Stimulated activated CD4-positive, alpha-beta T cell treated with anti-CD3 and anti-CD28 coated beads, Interleukin-12 subunit alpha, Interleukin-12 subunit beta, amount 100 ng/mL, for 48 hours (primary cell): ENCODE results near the gene NUTM2G.
"Not testable (repeated sequence)": the region's sequence is repeated elsewhere in the genome, so short reads cannot be mapped to it uniquely, and the experiment has no call there.

Source experiments
- DNase-seq, 3 donors: peaks; one replicate each; pipeline ENCODE4 v3.0.0-alpha.2; 2020; ENCODE audit warnings: low read depth in 2 of 3, low spot score in 1 of 3

The NUTM2G gene, protein sequence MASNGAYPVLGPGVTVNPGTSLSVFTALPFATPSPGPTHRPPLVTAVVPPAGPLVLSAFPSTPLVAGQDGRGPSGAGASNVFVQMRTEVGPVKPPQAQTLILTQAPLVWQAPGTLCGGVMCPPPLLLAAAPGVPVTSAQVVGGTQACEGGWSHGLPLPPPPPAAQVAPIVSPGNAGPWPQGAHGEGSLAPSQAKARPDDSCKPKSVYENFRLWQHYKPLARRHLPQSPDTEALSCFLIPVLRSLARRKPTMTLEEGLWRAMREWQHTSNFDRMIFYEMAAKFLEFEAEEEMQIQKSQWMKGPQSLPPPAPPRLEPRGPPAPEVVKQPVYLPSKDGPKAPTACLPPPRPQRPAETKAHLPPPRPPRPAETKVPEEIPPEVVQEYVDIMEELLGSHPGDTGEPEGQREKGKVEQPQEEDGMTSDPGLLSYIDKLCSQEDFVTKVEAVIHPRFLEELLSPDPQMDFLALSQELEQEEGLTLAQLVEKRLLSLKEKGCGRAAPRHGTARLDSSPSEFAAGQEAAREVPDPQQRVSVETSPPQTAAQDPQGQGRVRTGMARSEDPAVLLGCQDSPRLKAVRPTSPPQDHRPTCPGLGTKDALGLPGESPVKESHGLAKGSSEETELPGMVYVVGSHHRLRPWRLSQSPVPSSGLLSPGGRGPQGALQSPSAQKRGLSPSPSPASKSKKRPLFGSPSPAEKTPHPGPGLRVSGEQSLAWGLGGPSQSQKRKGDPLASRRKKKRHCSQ

DNA sequence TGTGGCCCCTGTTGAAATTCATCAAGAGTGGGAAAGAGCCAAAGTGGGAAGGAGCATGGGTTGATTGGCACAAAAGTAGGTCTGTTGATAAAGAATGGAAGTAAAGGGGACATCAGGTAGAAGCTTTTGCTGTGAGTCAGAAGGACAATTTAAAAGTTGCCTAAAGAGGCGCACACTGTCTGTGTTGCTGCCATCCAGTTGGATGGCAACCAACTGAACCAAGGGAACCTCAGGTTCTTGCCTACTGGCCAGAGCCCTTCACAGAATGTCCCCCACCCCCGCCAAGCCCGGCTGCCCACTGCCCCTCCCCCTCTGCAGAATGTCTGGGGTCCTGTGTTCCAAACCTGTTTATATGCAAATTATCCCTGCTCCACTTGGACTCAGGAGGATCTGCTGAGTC, at the start of gene NUTM2G:
Gene NUTM2G (plus strand): TSS at position 301 of the 400 bp plus-strand sequence. CDS start 182 bp downstream, outside the sequence.
- not testable (repeated sequence) for DNase-seq

DNA sequence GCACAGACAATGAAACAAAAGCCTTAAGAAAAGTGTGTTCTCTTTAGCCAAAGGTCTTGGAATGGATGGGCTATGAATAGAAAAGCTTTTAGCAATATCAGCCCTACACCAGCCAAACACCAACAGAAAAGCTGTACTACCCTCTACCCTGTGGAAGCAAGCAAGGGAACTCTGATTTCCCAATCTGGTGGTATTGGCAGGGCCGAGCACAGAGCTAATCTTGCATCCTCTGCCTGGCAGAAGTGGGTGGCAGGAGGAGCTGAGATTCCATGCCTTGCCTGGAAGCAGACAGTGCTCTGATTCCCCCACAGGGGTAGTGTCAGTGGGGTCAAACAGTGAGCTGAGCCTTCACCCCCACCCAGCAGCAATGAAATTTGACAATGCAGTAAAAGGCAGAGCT, 44.7 kb upstream of the NUTM2G start:
- DNase-seq: no peak

DNA sequence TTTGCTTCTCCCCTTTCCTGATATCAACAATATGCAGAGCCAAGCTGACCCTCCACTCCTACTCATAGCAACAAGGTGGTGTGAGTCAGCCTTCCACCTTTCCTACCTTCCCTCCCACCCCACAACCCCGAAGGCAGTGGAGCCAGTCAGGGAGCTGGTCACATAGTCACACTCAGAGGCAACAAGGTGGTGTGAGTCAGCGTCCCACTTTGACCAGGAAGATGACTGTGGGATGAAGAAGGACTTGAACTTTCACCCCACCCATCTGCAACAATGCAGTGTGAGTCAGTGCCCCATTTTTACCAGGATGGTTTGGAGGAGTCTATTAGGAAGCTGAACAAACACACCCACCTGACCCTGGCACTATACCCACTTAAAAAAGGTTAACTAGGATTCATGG, 44.2 kb upstream of the NUTM2G start:
- no peak for DNase-seq

DNA sequence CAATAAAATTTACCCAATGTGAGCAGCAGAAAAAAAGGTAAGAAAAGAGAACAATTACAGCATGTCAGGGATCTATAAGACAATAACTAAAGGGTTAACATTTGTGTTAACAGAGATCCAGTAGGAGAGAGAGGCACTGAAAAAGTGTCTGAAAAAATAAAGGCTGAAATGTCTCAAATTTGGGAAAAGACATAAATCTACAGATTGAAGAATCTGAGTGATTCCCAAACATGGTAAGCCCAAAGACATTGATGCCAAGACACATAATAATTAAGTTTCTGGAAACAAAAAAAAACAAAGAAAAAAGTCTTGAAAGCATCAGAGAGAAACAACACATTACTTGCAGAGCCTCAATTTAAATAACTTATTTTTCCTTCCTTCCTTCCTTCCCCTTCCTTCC, 43.2 kb upstream of the NUTM2G start:
- no peak for DNase-seq

DNA sequence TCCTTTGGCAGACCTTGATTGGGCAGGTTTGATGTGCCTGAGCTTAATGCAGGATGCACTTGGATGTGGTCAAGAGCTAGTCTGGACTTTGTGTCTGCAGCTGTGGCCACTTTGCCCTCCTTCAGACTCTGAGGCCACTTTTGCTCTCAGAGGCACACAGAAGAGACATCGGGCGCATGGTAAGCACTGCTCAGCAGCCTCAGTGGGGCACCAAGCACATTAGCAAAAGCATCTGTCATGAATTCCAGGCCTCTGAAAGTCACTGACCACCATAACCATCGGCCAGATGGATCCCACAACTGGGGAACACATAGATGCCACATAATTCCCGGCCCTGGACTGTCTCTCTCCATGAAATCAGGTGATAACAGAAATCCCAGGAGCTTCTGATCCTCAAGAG, 40.1 kb upstream of the NUTM2G start:
- DNase-seq: no peak

DNA sequence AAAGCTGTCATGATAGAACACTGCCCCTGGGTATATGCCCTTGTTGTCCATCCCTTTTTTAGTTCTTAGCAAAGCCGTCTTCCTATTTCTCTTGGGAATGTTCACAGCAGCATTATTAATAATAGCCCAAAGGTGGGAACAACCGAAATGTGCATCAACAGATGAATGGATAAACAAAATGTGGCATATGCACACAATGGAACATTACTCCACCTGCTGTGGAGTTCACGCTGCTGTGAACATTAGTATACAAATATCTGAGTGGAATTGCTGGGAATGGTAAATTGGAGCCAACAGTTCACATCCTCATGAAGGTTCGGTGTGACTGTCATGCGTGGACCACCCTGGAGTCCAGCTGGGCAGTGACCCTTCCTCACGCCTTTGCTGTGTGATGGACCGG, 36.5 kb upstream of the NUTM2G start:
- no peak for DNase-seq

DNA sequence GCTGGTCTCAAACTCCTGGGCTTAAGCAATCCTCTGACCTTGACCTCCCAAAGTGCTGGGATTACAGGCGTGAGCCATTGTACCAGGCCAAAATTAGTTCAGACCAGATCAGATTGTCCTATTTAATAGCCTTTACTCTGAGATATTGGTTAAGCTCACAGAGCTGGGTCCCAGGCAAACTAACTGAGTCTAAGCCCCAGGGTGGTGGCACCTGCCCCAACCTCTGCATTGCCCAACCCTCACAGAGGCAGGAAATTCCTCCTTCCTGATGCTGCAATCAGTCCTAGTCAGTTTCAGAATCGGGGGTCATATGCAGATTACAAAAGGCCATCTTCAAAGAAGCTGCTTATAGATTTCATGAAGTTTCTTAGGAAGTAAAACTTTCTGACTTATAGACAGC, 28.6 kb upstream of the NUTM2G start:
- DNase-seq: not testable (repeated sequence)

DNA sequence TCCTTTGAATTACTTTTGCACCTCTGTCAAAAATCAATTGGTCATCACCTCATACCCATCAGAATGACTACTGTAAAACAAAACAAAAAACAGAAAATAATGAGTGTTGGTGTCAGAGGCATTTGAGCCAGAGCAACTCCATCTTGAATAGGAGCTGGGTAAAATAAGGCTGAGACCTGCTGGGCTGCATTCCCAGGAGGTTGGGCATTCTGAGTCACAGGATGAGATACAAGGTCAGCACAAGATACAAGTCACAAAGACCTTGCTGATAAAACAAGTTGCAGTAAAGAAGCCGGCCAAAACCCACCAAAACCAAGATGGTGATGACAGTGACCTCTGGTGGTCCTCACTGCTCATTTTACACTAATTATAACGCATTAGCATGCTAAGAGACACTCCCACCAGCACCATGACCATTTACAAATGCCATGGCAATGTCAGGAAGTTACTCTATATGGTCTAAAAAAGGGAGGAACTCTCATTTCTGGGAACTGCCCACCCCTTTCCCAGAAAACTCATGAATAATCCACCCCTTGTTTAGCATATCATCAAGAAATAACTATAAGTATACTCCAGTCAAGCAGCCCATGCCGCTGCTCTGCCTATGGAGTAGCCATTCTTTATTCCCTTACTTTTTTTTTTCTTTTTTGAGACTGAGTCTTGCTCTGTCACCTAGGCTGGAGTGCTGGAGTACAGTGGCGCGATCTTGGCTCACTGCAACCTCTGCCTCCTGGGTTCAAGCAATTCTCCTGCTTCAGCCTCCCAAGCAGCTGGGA, 23.5 kb upstream of the NUTM2G start:
- DNase-seq: not testable (repeated sequence)

DNA sequence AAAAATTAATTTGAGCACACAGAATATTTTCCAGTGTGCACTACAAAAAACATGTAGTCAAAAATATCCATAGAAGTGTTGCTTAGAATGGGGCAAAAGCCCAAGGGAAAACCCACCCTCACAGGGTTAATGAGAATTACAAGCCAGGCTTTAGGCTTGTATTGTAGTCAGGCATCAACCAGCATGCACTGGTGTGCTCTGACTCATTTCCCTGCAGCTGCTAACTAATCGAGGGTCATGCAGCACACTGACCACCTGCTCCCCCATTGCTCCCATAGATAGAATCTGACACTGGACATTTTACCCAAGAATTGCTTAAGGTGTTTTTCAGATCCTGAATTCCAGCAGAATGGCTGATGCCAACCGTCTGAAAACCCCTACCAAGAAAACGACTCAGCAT, 20.2 kb upstream of the NUTM2G start:
- not testable (repeated sequence) for DNase-seq

DNA sequence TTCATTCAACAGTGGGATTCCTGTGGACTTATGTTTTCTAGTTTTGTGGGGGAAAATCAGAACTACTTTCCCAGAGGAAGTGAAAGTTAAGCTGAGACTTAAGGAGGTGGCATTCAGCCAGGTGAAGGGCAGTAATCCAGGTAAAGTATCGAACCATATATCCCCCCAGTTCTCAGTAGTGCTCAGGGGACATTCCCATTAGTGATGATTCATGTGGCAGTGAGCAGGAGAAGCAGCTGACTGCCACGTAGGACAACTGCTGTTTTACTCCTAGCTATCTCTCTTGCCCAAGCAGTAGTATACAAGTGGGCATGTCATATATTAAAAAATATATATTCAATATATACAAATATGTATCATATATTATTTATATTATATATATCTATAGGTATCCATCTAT, 13.1 kb upstream of the NUTM2G start:
- not testable (repeated sequence) for DNase-seq

DNA sequence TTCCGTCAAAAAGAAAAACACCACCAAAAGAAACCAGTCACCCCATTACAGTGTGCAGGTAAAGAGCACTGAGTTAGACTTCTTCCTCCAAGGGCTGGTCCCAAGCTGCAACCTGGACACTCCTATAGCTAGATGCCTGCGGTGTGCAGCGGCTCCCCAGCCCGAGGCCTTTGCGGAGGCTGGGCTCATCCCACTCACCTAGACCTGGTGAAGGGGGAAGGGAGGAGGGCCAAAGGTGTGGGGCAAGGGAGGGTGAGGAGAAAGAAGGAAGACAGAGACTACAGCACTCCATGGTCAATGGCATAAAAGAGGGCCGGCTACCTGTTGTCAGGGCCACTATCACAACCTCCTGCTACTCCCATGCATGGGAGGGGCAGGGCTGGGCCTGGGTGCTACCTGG, 12.1 kb upstream of the NUTM2G start:
- not testable (repeated sequence) for DNase-seq

DNA sequence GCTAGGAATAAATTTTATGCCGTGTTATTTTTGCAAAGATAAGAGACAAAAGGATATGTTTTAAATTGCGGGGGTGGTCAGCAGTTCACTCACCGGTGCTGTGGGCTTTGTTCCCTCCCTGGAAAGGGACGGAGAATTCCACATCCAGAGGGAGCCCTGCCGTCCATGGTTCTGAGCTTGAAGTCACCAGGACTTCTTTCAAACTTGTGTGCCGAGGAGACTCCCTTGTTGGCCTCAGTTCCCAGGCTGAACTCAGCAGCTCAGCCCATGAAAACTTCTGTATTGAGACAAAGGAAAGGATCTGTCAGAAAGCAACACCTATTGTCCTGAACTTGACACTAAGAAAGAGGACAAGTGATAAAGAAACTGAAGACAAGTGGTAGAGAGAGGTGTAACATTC, 10.1 kb upstream of the NUTM2G start:
- not testable (repeated sequence) for DNase-seq

DNA sequence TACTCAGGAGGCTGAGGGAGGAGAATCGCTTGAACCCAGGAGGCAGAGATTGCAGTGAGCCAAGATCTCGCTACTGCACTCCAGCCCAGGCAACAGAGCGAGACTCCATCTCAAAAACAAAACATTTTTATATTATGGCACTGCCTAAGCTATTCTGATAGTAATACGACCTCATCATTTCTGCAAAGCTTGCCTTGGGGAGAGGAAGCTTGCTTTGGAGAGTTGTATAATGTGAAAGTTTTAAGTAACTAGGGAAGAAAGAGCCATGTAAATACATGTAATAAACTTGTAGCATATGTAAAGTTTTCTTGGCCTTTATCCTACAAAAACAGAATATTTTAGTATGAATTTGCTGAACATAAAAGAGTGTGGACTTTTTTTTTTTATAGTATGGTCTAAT, 7.8 kb upstream of the NUTM2G start:
- DNase-seq: not testable (repeated sequence)

DNA sequence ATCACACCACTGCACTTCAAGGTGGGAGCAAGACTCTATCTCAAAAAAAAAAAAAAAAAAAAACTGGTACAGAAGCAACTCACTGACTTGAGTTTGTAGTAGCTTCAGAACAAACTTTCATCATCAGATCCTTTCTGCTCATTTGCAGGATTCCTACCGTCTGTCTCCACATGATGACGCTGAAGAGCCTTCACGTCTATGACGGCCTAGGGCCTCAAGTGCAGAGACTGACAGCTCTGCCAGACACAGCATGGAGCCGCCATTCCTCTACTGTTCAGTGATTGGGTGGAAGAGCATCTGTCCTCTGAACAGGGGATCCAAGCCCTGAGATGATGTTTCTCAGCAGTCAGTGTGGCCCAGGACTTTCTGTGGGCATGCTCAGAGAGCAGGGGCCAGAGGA, 3.1 kb upstream of the NUTM2G start:
- not testable (repeated sequence) for DNase-seq

DNA sequence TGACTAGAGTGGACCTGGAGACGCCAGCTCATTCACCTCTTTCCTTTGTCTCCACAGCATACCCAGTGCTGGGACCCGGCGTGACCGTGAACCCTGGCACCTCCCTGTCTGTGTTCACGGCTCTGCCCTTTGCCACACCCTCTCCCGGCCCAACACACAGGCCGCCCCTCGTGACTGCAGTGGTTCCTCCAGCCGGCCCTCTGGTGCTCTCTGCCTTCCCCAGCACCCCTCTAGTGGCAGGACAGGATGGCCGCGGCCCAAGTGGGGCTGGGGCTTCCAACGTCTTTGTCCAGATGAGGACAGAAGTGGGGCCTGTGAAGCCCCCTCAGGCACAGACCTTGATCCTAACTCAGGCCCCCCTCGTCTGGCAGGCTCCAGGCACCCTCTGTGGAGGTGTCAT, 3.0 kb downstream of the NUTM2G start:
- not testable (repeated sequence) for DNase-seq

DNA sequence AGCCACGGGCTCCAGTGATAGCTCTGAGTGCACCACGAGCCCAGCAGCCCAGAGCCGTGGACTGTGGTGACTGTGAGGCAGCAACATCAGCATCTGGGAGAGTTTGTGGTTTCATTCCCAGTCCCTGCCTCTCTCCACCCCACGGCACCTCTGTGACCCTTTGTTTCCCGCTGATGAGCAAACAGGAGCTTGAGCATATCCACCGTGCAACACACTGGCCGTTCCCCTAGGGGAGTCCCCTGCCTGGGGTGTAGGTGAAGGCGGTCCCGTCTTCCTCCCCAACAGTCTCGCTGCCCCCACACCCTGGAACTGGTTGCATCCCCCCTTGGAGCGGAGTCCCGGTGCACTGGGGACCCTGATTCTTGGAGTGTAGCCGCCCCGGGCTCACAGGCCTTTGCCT, 5.5 kb downstream of the NUTM2G start:
- not testable (repeated sequence) for DNase-seq

DNA sequence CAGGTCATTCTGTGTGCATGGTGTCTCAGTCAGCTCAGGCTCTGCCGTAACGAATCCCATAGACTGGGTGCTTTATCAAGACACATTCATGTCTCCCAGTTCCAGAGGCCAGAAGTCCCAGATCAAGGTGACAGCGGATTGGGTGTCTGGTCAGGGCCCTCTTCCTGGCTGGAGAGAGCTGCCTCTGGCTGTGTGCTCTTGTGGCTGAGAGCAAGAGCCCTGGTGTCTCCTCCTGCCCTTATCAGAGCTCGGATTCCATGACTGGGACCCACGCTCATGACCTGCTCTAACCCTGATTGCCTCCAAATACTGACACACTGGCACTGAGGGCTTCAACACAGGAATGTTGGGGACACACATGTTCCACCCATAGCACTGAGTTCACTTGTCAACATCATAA, 6.1 kb downstream of the NUTM2G start:
- not testable (repeated sequence) for DNase-seq

DNA sequence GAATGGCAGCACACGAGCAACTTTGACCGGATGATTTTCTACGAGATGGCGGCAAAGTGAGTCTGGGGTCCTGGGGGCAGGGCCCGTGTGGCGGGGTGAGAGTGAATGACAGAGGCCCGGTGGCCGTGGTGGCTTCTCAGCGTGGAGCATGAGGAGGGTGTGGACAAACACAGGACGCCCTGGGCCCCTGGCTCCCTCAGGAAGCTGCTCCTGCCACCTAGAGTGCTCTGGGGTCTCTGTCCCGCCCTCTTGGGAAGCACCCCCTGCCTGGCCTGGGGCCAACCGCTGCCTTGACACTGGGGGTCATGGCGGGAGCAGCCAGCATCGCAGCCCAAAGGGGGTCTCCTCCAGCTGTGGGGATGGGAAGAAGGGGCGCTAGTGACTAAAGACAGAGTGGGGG, 6.8 kb downstream of the NUTM2G start:
- DNase-seq: not testable (repeated sequence)

DNA sequence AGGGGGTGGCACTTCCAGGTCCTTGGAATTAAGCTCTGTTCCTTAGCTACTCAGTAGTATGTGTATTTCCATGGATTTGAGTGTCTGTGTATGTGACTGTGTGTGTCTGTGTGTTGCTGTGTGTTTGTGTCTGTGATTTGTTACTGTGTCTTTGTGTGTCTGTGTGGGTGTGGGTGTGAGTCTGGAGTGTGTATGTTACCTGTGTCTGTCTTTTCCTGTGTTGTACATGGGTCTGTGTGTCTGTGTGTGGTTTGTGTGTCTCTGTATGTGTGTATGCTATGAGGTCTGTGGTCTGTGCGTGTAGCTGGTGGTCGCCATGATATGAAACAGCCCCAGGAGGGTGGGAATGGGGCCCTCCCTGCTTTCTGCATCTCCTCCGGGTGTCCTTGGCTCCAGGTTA, 8.8 kb downstream of the NUTM2G start:
- not testable (repeated sequence) for DNase-seq

DNA sequence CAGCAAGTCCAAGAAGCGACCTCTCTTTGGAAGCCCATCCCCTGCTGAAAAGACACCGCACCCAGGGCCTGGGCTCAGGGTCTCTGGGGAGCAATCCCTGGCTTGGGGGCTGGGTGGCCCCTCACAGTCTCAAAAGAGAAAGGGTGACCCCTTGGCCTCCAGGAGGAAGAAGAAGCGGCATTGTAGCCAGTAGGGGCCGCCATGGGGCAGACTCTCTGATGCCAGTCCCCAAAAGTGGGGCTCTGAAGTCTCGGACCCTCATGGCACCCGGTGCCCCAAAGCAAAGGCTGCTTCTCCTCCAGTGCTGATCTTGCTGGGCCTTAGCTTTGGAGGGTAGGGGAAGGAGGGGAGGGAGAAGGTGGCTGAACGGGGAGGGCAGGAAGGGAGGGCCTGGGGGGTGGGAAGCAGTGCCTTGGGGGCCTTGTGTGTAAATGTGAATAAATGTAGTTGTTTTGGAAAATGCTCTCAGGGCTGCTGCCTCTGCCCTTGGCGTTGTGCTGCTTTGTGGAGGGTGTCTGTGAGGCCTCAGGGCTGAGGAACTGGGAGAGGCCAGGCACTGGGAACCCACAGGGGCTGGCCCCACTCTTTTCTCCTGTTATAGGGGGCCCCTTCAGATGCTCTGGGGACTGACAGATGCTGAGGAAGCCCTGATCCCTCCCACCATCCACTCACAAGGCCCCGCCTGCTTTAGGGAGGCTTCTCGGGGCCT, 10.5 kb downstream of the NUTM2G start:
- not testable (repeated sequence) for DNase-seq

DNA sequence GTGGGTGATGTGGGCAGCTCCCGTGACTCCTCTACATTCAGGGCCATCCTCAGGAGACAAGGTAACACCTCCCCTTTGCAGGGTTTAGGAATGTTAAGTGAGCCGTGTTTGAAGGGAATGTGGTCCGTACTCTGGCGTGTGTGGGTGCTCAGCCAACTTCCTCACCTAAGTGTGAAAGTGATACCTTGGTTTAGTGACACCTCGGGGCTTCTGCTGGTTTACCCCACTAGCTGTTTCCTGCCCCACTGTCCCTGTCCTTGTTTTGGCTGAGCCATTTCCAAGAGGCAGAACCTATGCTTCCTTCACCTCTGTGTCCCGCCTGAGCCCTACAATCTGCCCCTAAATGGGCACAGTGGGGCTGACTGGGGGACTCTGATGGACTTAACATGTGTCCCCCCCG, 12.3 kb downstream of the NUTM2G start:
- not testable (repeated sequence) for DNase-seq
